PC-3 (cell line): ENCODE data around the gene CELF5.
"Not testable (repeated sequence)": the region's sequence is repeated elsewhere in the genome, so short reads cannot be mapped to it uniquely, and the experiment has no call there.

ENCODE experiments used
- CTCF ChIP-seq: fragments of 300-600 bp; sonication (generic); conservative IDR thresholded peaks from 2 replicates; pipeline ENCODE4 v1.5.1; 2017; ENCODE audit warnings: antibody characterized with exemption, low read depth, mild to moderate bottlenecking, low read length
- EZH2 ChIP-seq: fragments of 300-600 bp; sonication (generic); IDR thresholded peaks from one replicate; pipeline ENCODE4 v1.6.1; 2017; ENCODE audit warnings: antibody characterized with exemption, mild to moderate bottlenecking, low read length; ENCODE audit not compliant: unreplicated experiment
- EZH2phosphoT487 ChIP-seq: fragments of 300-600 bp; sonication (generic); IDR thresholded peaks from 2 replicates; pipeline ENCODE4 v1.6.1; 2018; ENCODE audit warnings: mild to moderate bottlenecking, antibody characterized with exemption, low read length, borderline replicate concordance

DNA sequence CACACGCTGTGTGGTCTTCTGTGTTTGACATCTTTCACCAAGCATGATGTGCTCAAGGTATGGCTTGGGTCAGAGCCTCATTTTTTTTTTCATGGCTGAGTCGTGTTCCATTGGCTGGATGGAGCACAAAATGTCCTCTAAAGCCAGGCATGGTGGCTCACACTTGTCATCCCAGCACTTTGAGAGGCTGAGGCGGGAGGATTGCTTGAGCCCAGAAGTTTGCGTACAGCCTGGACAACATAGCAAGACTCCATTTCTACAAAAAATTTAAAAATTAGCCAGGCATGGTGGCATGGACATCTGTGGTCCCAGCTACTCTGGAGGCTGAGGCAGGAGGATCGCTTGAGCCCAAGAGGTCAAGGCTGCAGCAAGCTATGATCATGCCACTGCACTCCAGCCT lies 2.9 kb upstream of the CELF5 start:
- TF ChIP-seq CTCF, EZH2, EZH2phosphoT487: not testable (repeated sequence)
